Kidney (tissue), 14 donors: ENCODE results near the gene VAV2. TPM values are rescaled to one million over a fixed set of nuclear protein-coding genes. Genes with fewer than 3 reads are reported as not detected.

Experiments
- DNase-seq, 5 donors: peaks; one replicate each; pipeline ENCODE4 v3.0.0-alpha.2; 2013 to 2020
- FAIRE-seq: peaks from 2 replicates; lab custom pipeline; 2012; peaks lifted over from hg19 to GRCh38; lab: Jason Lieb, UNC
- H3K27ac ChIP-seq, 2 donors: one replicate each; pipeline ENCODE4 v1.7.0; 2013; ENCODE audit warnings: low read depth in 2 of 2, low read length in 2 of 2, inconsistent platforms in 1 of 2
- H3K27me3 ChIP-seq: one replicate; pipeline ENCODE4 v1.7.1; 2013; ENCODE audit warnings: low read length, inconsistent platforms; ENCODE audit not compliant: control insufficient read depth, insufficient read depth
- H3K36me3 ChIP-seq, 3 donors: one replicate each; pipeline versions ENCODE4 v1.7.0 to v1.7.1; 2013; ENCODE audit warnings: low read length in 3 of 3, control low read depth in 1 of 3, inconsistent platforms in 1 of 3; ENCODE audit not compliant: insufficient read depth in 3 of 3, control insufficient read depth in 2 of 3
- H3K4me1 ChIP-seq, 3 donors: one replicate each; pipeline versions ENCODE4 v1.7.0 to v1.7.1; 2013; ENCODE audit warnings: low read length in 3 of 3, inconsistent platforms in 1 of 3, low read depth in 1 of 3; ENCODE audit not compliant: control insufficient read depth in 2 of 3, insufficient read depth in 2 of 3
- H3K4me3 ChIP-seq, 3 donors: one replicate each; pipeline versions ENCODE4 v1.7.0 to v1.8.1; 2013; ENCODE audit warnings: low read length in 3 of 3, control low read depth in 1 of 3, inconsistent platforms in 1 of 3
- H3K9ac ChIP-seq, 3 donors: one replicate each; pipeline versions ENCODE4 v1.7.0 to v1.7.1; 2013; ENCODE audit warnings: low read length in 3 of 3, control low read depth in 1 of 3, inconsistent platforms in 1 of 3
- H3K9me3 ChIP-seq, 3 donors: one replicate each; pipeline versions ENCODE4 v1.7.0 to v1.7.1; 2013; ENCODE audit warnings: low read length in 3 of 3, control low read depth in 1 of 3, inconsistent platforms in 1 of 3; ENCODE audit not compliant: control insufficient read depth in 2 of 3, insufficient read depth in 1 of 3
- CTCF ChIP-seq: IDR thresholded peaks from 3 replicates; pipeline ENCODE4 v1.5.1; 2012; ENCODE audit warnings: mild to moderate bottlenecking, moderate library complexity, borderline replicate concordance; ENCODE audit not compliant: insufficient read depth; ENCODE audit errors: extremely low read depth
- intact Hi-C: fragments of 100-400 bp; cut with DNase I; formaldehyde crosslinking; loops from one replicate; pipeline ENCODE4 v1.11.1; 2022
- polyA plus RNA-seq: library from polyadenylated mRNA; stranded (reverse); fragments of 350-450 nt; fragmentation: Illumina TruSeq; extraction: RNeasy Lipid Tissue Mini Kit (QIAGEN cat#74804); gene quantifications from one replicate; pipeline ENCODE4 v1.2.3, GENCODE V29; 2014; ENCODE audit warnings: low read depth, low replicate concordance; ENCODE audit not compliant: insufficient read depth
- total RNA-seq: library from RNA; stranded (reverse); fragmentation: NEBNext Ultra II Directional; extraction: Animal tissue kit (Norgen Biotek cat#: 25700); gene quantifications from one replicate; pipeline ENCODE4 v1.2.1, GENCODE V29; 2021
- donor health status: control.
- donor health status: control.
- donor health status: control.
- donor health status: control.
- donor health status: control.
- donor health status: DM: yes; HTN: yes; CAD: no.
- donor health status: Normal renal cell carcinoma (clear cell type).

Gene VAV2
- total and polyA plus RNA-seq, 2 donors from 2014 or later = 22.3 to 47.1 TPM

GRCh38 chr9:133843250-133843649 is 148.9 kb downstream of the VAV2 start:
- Histone ChIP-seq H3K36me3 (no peaks in the 10 kb centered on the region), H3K4me1 (peaks cover 0 to 14% (median 0%) of the 10 kb centered on the region in 3 donors), H3K9me3 (no peaks in the 10 kb centered on the region), H3K27ac (no peak overlapping the region), H3K9ac (no peak overlapping the region), H3K4me3 (no peak overlapping the region), H3K27me3 (no peaks in the 10 kb centered on the region)
- no peak for DNase-seq
- intact Hi-C loops = no loop called here
- FAIRE-seq = no peak
- no peak for TF ChIP-seq CTCF

GRCh38 chr9:133842721-133843227 is 149.3 kb downstream of the VAV2 start:
- Histone ChIP-seq H3K36me3 (no peaks in the 10 kb centered on the region), H3K27ac (no peak overlapping the region), H3K27me3 (no peaks in the 10 kb centered on the region), H3K4me3 (no peak overlapping the region), H3K9ac (no peak overlapping the region), H3K9me3 (no peaks in the 10 kb centered on the region), H3K4me1 (peaks cover 0 to 14% (median 0%) of the 10 kb centered on the region in 3 donors)
- DNase-seq (peak; percentile 45 to 72 (median 69)), FAIRE-seq (no peak)
- intact Hi-C loops = no loop called here
- TF ChIP-seq CTCF = no peak

GRCh38 chr9:133842174-133842573 is 149.9 kb downstream of the VAV2 start:
- FAIRE-seq = no peak
- Histone ChIP-seq H3K4me3 (no peak overlapping the region), H3K36me3 (no peaks in the 10 kb centered on the region), H3K27ac (no peak overlapping the region), H3K4me1 (peaks cover 0 to 14% (median 0%) of the 10 kb centered on the region in 3 donors), H3K9ac (no peak overlapping the region), H3K9me3 (no peaks in the 10 kb centered on the region), H3K27me3 (no peaks in the 10 kb centered on the region)
- no peak for TF ChIP-seq CTCF
- DNase-seq = peak in 4 of 5 donors; percentile 69 to 72 (median 69)
- intact Hi-C loops = no loop called here
